ENCODE data around the gene TES.
A peak's percentile ranks its signal among the peaks of the same experiment; 100 is the strongest.

DNA sequence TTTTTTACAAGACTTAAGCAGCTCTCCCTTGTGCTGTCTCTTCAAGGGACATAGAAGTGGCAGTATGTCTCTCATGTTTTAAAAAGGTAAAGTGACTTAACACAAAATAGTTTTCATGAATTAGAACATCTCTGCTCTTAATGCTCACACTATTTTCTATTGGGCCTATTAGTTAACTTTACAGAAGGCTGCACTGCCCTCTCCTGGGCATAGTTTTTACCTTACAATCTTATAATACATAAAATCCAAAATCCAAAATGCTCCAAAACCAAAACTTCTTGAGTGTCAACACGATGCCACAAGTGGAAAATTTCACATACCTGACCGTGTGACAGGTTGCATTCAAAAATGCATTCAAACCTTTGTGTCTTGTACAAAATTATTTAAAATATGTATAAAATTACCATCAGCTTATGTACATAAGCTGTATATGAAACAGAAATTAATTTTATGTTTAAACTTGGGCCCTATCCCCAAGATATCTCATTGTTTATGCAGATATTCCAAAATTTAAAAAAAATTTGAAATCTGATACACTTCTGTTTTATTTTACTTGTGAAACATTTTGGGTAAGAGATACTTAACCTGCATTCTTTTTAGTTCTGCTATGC lies 25.8 kb downstream of the TES start:
- TF ChIP-seq POLR2A (IDR thresholded peaks at IDR 0.05), result no peak
- TF ChIP-seq, protein P1, sequence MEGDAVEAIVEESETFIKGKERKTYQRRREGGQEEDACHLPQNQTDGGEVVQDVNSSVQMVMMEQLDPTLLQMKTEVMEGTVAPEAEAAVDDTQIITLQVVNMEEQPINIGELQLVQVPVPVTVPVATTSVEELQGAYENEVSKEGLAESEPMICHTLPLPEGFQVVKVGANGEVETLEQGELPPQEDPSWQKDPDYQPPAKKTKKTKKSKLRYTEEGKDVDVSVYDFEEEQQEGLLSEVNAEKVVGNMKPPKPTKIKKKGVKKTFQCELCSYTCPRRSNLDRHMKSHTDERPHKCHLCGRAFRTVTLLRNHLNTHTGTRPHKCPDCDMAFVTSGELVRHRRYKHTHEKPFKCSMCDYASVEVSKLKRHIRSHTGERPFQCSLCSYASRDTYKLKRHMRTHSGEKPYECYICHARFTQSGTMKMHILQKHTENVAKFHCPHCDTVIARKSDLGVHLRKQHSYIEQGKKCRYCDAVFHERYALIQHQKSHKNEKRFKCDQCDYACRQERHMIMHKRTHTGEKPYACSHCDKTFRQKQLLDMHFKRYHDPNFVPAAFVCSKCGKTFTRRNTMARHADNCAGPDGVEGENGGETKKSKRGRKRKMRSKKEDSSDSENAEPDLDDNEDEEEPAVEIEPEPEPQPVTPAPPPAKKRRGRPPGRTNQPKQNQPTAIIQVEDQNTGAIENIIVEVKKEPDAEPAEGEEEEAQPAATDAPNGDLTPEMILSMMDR (IDR thresholded peaks at IDR 0.05), result peak; percentile 56 to 74 (median 64)

Data from right lobe of liver (tissue), 4 donors.